Ramos (cell line): Measurements from ENCODE around the gene OSBPL3.
"Not testable (repeated sequence)": the region's sequence is repeated elsewhere in the genome, so short reads cannot be mapped to it uniquely, and the experiment has no call there.

Experiments
- in situ Hi-C: fragments of 300-500 bp; cut with MboI; formaldehyde crosslinking; loops from one replicate; pipeline ENCODE4 v1.14.3; 2022; ENCODE audit warnings: low sequenced_read_pairs; ENCODE audit not compliant: unreplicated experiment

The OSBPL3 gene

GRCh38 chr7:24924375-24924774 lies 55.6 kb downstream of the OSBPL3 start:
- in situ Hi-C loops, result no loop called here

DNA sequence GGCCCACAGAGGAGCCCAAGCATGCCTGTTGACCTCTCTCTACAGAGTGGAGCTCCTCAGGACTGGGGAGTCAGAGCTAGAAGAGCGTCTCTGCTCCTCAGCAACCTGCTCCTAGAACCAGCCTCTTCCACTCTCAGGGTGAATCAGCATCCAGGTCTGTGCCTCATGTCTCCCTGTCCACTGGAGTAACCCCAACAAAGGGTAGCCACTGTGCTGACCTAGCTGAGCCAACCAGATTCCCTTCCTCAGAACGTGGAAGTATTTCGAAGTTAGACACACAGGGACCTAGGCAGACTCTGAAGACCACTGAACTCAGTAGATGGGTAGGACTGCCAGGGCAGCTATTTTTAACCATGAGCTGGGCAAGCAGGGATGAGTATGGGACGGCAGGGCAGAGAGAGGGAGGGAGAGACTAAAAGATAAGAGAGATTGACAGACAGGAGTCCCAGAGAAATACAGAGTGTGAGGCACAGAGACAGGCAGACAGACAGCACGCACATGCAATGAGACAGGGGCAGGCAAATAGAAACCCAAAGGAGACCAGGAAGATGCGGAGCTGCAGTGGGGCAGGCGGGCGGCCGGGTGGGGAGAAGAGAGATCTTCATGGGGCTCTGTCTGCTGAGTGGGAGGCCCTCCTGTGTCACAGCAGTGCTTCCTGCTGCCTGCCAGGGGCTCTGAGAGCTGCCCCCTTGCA lies 56.7 kb downstream of the OSBPL3 start:
- in situ Hi-C loops, result no loop called here

DNA sequence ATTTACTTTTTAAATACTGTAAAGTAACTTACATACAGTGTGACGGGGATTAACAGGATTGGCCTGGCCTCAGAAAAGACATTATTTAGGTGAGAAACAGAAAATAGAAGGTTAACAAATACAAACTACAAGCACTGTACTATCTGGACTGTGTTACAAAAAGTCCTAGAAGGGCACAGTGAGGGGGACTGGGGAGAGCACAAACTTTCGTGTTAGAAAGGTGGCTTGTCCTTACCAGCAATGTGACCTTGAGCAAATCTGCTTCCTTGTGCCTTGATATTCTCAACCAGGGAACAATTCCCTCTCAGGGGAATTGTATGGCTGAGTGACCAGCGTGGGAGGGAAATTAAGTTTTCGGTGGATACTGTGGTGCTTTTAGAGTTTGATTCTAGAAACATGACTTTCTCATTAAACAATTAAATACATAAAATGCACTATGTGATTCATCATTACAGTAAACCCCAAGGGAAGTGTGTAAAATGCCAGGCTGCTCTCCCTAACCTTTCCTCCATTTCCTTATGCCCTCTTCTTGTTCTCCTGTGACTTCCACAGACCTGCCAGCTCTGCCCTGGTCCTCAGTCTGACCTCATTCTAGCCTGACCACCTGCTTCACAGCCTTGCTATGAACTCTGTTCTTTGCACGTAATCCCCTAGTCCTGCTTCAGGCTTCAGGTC lies 57.7 kb downstream of the OSBPL3 start:
- in situ Hi-C loops, result no loop called here

DNA sequence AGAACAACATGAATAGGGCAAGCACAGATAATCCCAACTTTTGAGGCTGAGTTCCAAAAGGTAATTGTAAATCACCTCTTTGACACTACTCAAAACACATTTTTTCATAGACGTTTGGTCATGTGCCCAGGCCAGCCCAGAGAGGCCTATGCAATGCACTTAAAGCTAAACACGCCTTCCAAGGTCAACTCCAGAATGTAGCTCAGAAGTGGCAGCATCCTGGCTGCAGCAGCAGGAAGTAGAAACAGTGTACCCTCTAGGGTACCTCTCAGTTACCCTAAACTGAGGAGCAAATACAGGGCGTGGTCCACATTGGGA lies 58.7 kb downstream of the OSBPL3 start:
- in situ Hi-C loops, result no loop called here

DNA sequence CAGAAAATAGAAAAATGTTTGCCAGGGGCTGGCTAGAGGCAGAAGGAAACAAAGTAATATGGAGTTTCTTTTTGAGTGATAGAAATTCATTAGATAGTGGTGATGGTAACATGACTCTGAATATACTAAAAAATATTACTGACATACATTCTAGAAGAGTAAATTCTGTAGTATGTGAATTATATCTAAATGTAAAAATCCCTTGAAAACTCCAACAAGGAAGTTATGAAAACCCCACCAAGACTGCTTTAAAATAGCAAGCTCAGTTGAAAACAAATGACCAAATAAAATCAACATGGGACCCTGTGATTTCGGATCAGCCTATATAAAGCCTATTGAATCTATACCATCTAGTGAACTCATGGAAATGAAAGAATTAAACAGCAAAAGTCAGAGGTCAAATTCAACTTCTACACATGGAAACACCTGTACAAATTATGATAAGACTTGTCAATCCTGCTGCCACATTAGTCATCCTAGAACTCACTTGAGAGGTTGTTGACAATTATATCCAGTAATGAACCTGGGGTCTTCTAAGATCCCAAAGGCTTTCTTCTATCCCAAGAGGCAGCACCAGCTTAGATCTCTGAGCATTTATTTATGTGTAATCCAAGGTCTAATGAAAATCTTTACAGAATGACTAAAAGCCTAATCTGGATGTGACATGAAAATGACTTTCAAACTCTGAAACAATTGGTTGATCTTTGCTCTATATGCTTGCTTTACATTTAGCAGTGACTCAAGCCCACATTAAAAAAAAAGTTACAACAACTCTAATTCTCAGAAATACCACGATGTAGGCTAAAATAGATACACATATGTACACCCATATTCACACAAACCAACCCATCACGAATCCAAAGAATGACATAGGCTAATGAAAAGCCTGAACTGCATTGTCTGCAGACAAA lies 59.3 kb downstream of the OSBPL3 start:
- in situ Hi-C loops, result no loop called here

GRCh38 chr7:24917510-24918239 lies 62.3 kb downstream of the OSBPL3 start:
- in situ Hi-C loops, result no loop called here

- in situ Hi-C loops, result no loop called here
These were observed 63.4 kb downstream of the OSBPL3 start for GRCh38 chr7:24916463-24917040.

GRCh38 chr7:24914465-24914859 lies 65.5 kb downstream of the OSBPL3 start:
- in situ Hi-C loops, result no loop called here

DNA sequence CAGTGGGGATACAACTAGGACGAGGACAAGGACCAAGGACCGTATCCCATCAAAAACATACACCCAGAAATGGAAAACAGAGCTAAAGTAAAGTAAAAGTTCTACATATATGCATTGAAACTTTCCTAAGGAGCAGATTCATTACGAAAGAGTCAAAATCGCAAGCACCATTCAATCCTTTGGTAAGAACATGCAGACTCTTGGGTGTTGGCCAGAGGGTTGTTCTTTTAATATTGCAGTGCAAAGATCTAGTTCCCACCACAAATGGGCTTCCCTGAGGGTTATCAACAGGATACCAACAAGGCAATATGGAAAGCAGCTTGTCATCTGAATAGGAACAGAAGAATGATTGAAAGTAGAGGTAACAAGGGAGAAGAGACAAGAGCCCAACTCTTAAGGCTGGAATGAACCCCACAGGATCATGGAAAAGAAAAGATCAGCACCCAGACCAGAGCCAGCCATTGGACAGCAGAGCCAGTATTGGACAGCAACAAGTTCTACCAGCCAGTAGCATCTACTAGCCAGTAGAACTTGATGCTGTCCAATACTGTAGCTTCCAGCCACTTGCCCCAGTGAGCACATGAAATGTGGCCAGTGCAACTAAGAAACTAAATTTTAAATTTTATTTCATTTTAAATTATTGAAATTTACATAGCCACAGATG lies 66.0 kb downstream of the OSBPL3 start:
- in situ Hi-C loops, result no loop called here

DNA sequence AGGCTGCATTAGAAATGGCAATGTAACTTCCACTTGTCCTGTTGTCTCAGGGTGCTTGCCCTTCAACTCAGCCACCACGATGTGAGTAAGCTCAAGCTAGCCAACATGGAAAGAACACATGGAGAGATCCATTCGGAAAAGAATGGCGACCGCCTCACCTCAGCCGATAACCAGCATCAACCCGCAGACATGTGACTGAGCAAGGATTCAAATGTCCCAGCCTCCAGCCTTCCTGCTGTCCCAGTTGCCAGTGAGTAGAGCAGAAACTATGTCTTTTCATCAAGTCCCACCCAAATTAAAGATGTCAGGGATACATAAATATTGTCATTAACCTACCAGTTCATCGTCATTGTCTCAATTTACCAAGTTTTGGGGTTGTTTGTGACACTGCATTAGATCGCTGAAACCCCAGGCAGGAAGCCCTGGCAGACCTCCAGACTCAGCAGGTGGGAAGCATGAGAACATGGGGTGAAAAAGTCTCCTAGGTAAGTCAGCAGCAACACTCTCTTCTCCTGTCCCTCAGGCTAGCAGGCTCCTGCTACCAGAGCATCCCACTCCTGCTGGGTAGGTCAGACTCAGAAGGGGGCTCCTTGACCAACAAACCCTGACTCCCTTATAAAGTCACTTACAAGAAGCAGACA lies 67.0 kb downstream of the OSBPL3 start:
- in situ Hi-C loops, result no loop called here

- in situ Hi-C loops, result no loop called here
These were observed 67.6 kb downstream of the OSBPL3 start for GRCh38 chr7:24912424-24912823.

- in situ Hi-C loops, result no loop called here
These were observed 68.8 kb downstream of the OSBPL3 start for GRCh38 chr7:24911213-24911603.

- in situ Hi-C loops, result no loop called here
These were observed 69.3 kb downstream of the OSBPL3 start for GRCh38 chr7:24910551-24911212.

- in situ Hi-C loops, result no loop called here
These were observed 71.3 kb downstream of the OSBPL3 start for GRCh38 chr7:24908727-24909126.

- in situ Hi-C loops, result no loop called here
These were observed 71.8 kb downstream of the OSBPL3 start for GRCh38 chr7:24908166-24908565.

GRCh38 chr7:24907311-24907886 lies 72.6 kb downstream of the OSBPL3 start:
- in situ Hi-C loops, result no loop called here

DNA sequence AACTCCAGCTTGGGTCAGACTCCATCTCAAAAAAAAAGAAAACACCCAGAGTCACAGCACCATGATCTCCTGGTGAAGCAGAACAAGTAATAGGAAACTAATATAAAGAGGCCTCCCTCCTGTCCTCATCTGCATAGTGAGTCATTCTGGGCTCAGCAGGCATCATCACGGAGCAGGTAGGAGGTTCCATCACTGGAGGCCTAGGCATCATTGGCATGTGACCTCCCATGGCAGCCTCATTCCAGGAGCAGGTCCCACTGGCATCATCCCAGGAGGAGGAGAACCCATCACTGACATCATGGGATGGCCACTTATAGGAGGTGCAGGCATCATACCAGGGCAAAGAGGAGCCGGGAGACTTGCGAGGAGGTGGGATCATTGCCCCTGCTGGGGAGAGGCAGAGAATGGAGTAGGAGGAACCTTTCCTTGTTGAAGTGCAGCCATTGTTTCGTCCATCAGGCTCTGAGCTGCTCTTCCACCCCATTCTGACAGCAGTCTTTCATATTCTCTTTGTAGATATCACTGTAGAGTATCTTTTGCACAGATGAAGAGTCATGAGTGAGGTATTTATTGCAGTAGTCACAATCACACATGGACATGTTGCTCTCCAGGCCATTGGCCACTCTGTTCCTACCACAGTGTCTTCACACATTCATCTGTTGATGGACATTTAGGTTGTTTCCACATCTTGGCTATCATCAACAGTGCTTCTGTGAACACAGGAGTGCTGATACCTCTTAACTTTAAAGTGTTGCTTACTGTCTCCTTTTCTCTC lies 73.8 kb downstream of the OSBPL3 start:
- in situ Hi-C loops, result no loop called here

DNA sequence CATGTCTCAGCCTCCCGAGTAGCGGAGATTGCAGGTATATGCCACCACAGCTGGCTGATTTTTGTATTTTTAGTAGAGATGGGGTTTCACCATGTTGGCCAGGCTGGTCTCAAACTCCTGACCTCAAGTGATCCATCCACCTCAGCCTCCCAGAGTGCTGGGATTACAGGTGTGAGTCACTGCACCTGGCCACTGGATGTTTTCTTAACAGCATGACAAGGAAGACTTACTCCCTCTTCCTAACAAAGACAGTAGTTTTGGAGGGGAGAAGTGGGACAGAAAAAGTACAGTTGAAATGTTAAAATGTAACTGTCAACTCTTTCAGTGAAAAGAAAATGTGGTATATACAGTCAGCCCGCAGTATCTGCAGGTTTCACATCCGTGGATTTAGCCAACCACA lies 76.0 kb downstream of the OSBPL3 start:
- in situ Hi-C loops, result not testable (repeated sequence)
